PC-9 (cell line): ENCODE data around the gene CDC37.

Source experiments
- EZH2 ChIP-seq: fragments of 200-600 bp; sonication (generic); IDR thresholded peaks from 2 replicates; pipeline ENCODE4 v1.8.0; 2017; ENCODE audit warnings: antibody characterized with exemption, low read depth
- TF ChIP-seq, protein P1 (sequence below): fragments of 200-600 bp; sonication (generic); conservative IDR thresholded peaks from 2 replicates; pipeline ENCODE4 v1.6.1; 2017; ENCODE audit warnings: mixed run types, antibody characterized with exemption, mild to moderate bottlenecking, moderate library complexity

DNA sequence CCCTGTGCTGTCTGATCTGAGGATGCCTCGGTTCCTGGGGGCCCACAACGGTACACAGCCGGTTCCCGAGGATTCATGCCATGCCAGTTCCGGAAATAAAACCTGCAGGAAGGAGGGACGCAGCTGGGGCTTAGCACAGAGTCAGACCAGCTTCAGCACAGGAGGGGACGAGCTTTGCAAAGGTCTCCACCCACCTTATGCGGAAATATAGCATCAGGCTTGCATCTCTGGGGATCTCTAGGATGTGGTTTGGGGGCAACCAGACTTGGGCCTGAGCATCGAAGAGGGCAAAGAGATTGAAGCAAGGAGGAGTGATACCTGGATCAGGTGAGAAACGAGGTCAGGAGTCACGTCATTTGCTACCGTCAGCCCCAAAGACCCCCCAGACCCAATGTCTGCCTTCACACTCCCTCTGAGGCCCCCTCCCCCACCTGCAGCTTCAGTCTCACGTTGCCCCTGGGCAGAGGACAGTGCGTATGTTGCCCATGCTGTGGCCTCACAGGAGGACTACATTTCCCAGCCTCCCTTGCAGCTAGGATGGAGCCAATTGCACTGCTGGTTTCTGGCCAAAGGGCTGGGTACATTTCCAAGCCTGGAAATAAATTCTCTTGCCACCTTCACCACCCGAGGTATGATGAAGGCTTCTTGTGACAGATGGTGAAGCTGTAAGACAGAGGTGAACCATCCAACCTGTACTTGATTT lies 35.1 kb downstream of the CDC37 start:
- TF ChIP-seq, protein P1, sequence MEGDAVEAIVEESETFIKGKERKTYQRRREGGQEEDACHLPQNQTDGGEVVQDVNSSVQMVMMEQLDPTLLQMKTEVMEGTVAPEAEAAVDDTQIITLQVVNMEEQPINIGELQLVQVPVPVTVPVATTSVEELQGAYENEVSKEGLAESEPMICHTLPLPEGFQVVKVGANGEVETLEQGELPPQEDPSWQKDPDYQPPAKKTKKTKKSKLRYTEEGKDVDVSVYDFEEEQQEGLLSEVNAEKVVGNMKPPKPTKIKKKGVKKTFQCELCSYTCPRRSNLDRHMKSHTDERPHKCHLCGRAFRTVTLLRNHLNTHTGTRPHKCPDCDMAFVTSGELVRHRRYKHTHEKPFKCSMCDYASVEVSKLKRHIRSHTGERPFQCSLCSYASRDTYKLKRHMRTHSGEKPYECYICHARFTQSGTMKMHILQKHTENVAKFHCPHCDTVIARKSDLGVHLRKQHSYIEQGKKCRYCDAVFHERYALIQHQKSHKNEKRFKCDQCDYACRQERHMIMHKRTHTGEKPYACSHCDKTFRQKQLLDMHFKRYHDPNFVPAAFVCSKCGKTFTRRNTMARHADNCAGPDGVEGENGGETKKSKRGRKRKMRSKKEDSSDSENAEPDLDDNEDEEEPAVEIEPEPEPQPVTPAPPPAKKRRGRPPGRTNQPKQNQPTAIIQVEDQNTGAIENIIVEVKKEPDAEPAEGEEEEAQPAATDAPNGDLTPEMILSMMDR = no peak
- no peak for TF ChIP-seq EZH2
